ENCODE measurements around the gene CHRNB2. TPM values are rescaled to one million over a fixed set of nuclear protein-coding genes. Genes with fewer than 3 reads are reported as not detected.

CHRNB2 gene
- total RNA-seq, 1 donor from 2014 or later = 0.74 TPM

DNA sequence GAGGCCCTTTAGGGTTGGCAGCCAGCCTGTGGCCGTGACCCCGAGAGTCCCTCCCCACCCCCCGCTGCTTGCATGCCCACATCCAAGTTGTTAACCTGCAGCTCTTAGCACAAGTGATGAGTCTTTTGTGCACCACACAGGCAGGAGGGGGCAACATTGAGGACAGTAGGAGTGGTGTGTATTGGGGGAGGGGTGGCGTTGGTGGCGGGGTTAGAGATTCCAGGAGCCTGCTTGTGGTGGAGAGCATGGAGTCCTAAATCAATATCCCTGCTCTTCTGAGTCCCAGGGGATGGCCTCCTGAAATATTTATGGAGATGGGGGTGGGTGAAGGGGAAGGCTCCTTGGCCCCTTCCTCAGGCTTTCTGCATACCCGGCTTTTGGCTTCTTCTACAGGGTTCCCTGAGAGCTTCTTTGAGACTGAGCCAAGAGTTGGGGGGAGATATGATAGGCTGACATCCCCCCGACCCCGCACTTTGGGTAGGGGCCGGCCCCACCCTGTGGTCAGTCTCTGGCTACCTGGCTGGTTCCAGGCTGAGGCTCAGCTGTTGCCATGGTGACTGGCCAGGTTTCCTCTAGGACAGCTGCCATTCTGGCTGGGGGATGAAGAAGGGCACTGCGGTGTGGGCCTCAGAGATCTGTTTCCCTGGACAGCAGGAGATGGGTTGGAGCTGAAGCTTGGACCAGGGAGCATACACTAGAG is 5.0 kb downstream of the CHRNB2 start:
- no peak for DNase-seq (ENCODE audit: extremely low spot score in 2 of 2)
- no peak overlapping the region for H3K27ac ChIP-seq
- H3K4me1 ChIP-seq = peaks cover 11% of the 10 kb centered on the region
- intact Hi-C loops (cut with DNase I) = no loop called here
- H3K27me3 ChIP-seq = no peaks in the 10 kb centered on the region
- no peak overlapping the region for H3K4me3 ChIP-seq
- no peak for TF ChIP-seq POLR2A (IDR thresholded peaks at IDR 0.05)
- TF ChIP-seq POLR2AphosphoS5 (IDR thresholded peaks at IDR 0.05; ENCODE audit: insufficient read depth in 1 of 2, low read depth in 1 of 2) = no peak
- TF ChIP-seq, protein P1, sequence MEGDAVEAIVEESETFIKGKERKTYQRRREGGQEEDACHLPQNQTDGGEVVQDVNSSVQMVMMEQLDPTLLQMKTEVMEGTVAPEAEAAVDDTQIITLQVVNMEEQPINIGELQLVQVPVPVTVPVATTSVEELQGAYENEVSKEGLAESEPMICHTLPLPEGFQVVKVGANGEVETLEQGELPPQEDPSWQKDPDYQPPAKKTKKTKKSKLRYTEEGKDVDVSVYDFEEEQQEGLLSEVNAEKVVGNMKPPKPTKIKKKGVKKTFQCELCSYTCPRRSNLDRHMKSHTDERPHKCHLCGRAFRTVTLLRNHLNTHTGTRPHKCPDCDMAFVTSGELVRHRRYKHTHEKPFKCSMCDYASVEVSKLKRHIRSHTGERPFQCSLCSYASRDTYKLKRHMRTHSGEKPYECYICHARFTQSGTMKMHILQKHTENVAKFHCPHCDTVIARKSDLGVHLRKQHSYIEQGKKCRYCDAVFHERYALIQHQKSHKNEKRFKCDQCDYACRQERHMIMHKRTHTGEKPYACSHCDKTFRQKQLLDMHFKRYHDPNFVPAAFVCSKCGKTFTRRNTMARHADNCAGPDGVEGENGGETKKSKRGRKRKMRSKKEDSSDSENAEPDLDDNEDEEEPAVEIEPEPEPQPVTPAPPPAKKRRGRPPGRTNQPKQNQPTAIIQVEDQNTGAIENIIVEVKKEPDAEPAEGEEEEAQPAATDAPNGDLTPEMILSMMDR (IDR thresholded peaks at IDR 0.05) = no peak
- no peaks in the 10 kb centered on the region for H3K36me3 ChIP-seq
- no peaks in the 10 kb centered on the region for H3K9me3 ChIP-seq

GRCh38 chr1:154573168-154573510 is 5.6 kb downstream of the CHRNB2 start:
- no peaks in the 10 kb centered on the region for H3K27me3 ChIP-seq
- no peak overlapping the region for H3K27ac ChIP-seq
- TF ChIP-seq, protein P1 (IDR thresholded peaks at IDR 0.05) = no peak
- TF ChIP-seq POLR2AphosphoS5 (IDR thresholded peaks at IDR 0.05; ENCODE audit: insufficient read depth in 1 of 2, low read depth in 1 of 2) (no peak), POLR2A (IDR thresholded peaks at IDR 0.05) (no peak)
- H3K36me3 ChIP-seq = no peaks in the 10 kb centered on the region
- no peaks in the 10 kb centered on the region for H3K9me3 ChIP-seq
- no peak for DNase-seq (ENCODE audit: extremely low spot score in 2 of 2)
- H3K4me3 ChIP-seq = no peak overlapping the region
- intact Hi-C loops (cut with DNase I) = no loop called here
- H3K4me1 ChIP-seq = peaks cover 10% of the 10 kb centered on the region

- intact Hi-C loops (cut with DNase I) = no loop called here
- no peak overlapping the region for H3K27ac ChIP-seq
These were observed 7.1 kb downstream of the CHRNB2 start for GRCh38 chr1:154574716-154575115.

DNA sequence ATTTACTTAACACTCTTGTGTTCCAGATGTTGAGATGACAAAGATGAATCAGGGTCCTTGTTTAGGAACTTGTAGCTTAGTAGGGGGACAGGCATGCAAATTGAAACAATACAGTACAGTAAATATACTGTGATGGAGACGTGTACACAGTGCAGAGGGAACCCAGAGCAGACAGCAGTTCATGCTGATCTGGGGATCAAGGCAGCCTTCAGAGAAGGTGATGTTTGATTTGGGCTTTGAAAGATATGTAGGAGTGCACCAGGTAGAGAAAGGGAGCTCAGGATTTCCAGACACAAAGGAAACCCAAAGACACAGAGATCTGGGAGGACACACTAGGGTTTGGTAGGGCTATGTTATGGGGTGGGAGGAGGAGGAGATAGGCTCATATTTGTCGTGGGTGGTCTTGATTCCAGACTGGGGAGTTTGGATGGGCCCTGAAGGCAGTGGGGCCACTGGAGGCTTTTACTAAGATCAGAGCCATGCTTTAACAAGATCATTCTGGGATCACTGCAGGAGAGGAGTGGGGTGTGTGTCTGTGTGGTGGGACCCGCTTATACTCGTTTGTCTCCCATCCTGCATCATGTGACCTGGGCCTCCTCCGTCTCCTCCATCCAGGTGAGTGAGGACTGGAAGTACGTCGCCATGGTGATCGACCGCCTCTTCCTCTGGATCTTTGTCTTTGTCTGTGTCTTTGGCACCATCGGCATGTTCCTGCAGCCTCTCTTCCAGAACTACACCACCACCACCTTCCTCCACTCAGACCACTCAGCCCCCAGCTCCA is 7.8 kb downstream of the CHRNB2 start:
- no peak overlapping the region for H3K4me3 ChIP-seq
- no peak for DNase-seq (ENCODE audit: extremely low spot score in 2 of 2)
- peaks cover 8% of the 10 kb centered on the region for H3K4me1 ChIP-seq
- H3K36me3 ChIP-seq = peaks cover 0 to 12% of the 10 kb centered on the region in 2 donors
- H3K27ac ChIP-seq = no peak overlapping the region
- intact Hi-C loops (cut with DNase I) = no loop called here
- no peaks in the 10 kb centered on the region for H3K27me3 ChIP-seq
- H3K9me3 ChIP-seq = no peaks in the 10 kb centered on the region
- TF ChIP-seq, protein P1 (IDR thresholded peaks at IDR 0.05) = no peak
- TF ChIP-seq POLR2A (IDR thresholded peaks at IDR 0.05) (no peak), POLR2AphosphoS5 (IDR thresholded peaks at IDR 0.05; ENCODE audit: insufficient read depth in 1 of 2, low read depth in 1 of 2) (no peak)

More at GRCh38 chr1:154574716-154575115, 7.1 kb downstream of the CHRNB2 start:
- no peak overlapping the region for H3K4me3 ChIP-seq
- no peaks in the 10 kb centered on the region for H3K9me3 ChIP-seq
- H3K4me1 ChIP-seq = peaks cover 8% of the 10 kb centered on the region
- H3K36me3 ChIP-seq = peaks cover 0 to 6% of the 10 kb centered on the region in 2 donors
- TF ChIP-seq, protein P1 (IDR thresholded peaks at IDR 0.05) = no peak
- TF ChIP-seq POLR2A (IDR thresholded peaks at IDR 0.05) (no peak), POLR2AphosphoS5 (IDR thresholded peaks at IDR 0.05; ENCODE audit: insufficient read depth in 1 of 2, low read depth in 1 of 2) (no peak)
- no peaks in the 10 kb centered on the region for H3K27me3 ChIP-seq
- DNase-seq (ENCODE audit: extremely low spot score in 2 of 2) = no peak
